Hindlimb muscle (tissue), 1 donor: ENCODE measurements around the gene TBX10. TPM values are rescaled to one million over a fixed set of nuclear protein-coding genes. Genes with fewer than 3 reads are reported as not detected.
"Not testable (repeated sequence)": the region's sequence is repeated elsewhere in the genome, so short reads cannot be mapped to it uniquely, and the experiment has no call there.

Experiments
- DNase-seq: peaks from one replicate; pipeline ENCODE4 v3.0.0-alpha.2; 2013
- polyA plus RNA-seq: library from polyadenylated mRNA; unstranded; fragments of 120-200 nt; gene quantifications from one replicate; pipeline ENCODE4 v1.2.1, GENCODE V29; 2013; ENCODE audit not compliant: insufficient read length

The TBX10 gene
- polyA plus RNA-seq, 1 donor, result not detected

GRCh38 chr11:67597458-67597857 lies 42.1 kb downstream of the TBX10 start:
- not testable (repeated sequence) for DNase-seq

- DNase-seq, result no peak
Observed at GRCh38 chr11:67596753-67597300, 42.7 kb downstream of the TBX10 start.

- no peak for DNase-seq
Observed at GRCh38 chr11:67594480-67594879, 45.1 kb downstream of the TBX10 start.

GRCh38 chr11:67593565-67593905 lies 46.0 kb downstream of the TBX10 start:
- no peak for DNase-seq

- DNase-seq, result no peak
Observed at GRCh38 chr11:67592880-67593564, 46.5 kb downstream of the TBX10 start.

- DNase-seq, result not testable (repeated sequence)
Observed at GRCh38 chr11:67588899-67589415, 50.6 kb downstream of the TBX10 start.

GRCh38 chr11:67588136-67588503 lies 51.4 kb downstream of the TBX10 start:
- no peak for DNase-seq

GRCh38 chr11:67586568-67587250 lies 52.9 kb downstream of the TBX10 start:
- no peak for DNase-seq

GRCh38 chr11:67585911-67586310 lies 53.7 kb downstream of the TBX10 start:
- DNase-seq, result no peak

GRCh38 chr11:67584881-67585873 lies 54.4 kb downstream of the TBX10 start:
- DNase-seq, result no peak

- DNase-seq, result peak; percentile 78
Observed at GRCh38 chr11:67584205-67584880, 55.2 kb downstream of the TBX10 start.

- peak; percentile 92 for DNase-seq
Observed at GRCh38 chr11:67583247-67584204, 56.0 kb downstream of the TBX10 start, which contains the start of gene GSTP1. Gene GSTP1 (plus strand): TSS chr11:67583812. CDS start chr11:67583844, 32 bp downstream.

- no peak for DNase-seq
Observed at GRCh38 chr11:67582011-67582410, 57.6 kb downstream of the TBX10 start.

GRCh38 chr11:67581469-67581868 lies 58.1 kb downstream of the TBX10 start:
- DNase-seq, result no peak

Other genes starting within 250 kb of the TBX10 start
- 10.5 TPM for gene RAD9A, start 247.8 kb downstream of the TBX10 start, polyA plus RNA-seq
- 146 TPM for gene PPP1CA, start 237.9 kb downstream of the TBX10 start, polyA plus RNA-seq
- 5.4 TPM for gene TBC1D10C, start 235.7 kb downstream of the TBX10 start, polyA plus RNA-seq
- 87.1 TPM for gene CARNS1, start 224.1 kb downstream of the TBX10 start, polyA plus RNA-seq
- 30.3 TPM for gene RPS6KB2, start 211.3 kb downstream of the TBX10 start, polyA plus RNA-seq
- gene PTPRCAP, start 202.1 kb downstream of the TBX10 start, polyA plus RNA-seq, result 0.67 TPM
- gene CORO1B, start 196.3 kb downstream of the TBX10 start, polyA plus RNA-seq, result 30.0 TPM
- gene GPR152, start 187.0 kb downstream of the TBX10 start, polyA plus RNA-seq, result not detected
- 2.5 TPM for gene CABP4, start 184.4 kb downstream of the TBX10 start, polyA plus RNA-seq
- 61.4 TPM for gene TMEM134, start 170.5 kb downstream of the TBX10 start, polyA plus RNA-seq
- 48.1 TPM for gene AIP, start 156.7 kb downstream of the TBX10 start, polyA plus RNA-seq
- 7.4 TPM for gene PITPNM1, start 134.4 kb downstream of the TBX10 start, polyA plus RNA-seq
- 23.6 TPM for gene CDK2AP2, start 131.6 kb downstream of the TBX10 start, polyA plus RNA-seq
- gene CABP2, start 116.3 kb downstream of the TBX10 start, polyA plus RNA-seq, result not detected
- gene GSTP1, start 56.0 kb downstream of the TBX10 start, polyA plus RNA-seq, result 215 TPM
- gene NDUFV1, start 32.8 kb downstream of the TBX10 start, polyA plus RNA-seq, result 155 TPM
- gene NUDT8, start 9.8 kb downstream of the TBX10 start, polyA plus RNA-seq, result 3.7 TPM
- not detected for gene ACY3, start 11.0 kb upstream of the TBX10 start, polyA plus RNA-seq
- gene ALDH3B2, start 34.9 kb upstream of the TBX10 start, polyA plus RNA-seq, result 0.90 TPM